Neural cell (in vitro differentiated cells): ENCODE measurements around the gene TRIM47. TPM values are rescaled to one million over a fixed set of nuclear protein-coding genes. Genes with fewer than 3 reads are reported as not detected.

Experiments
- H2AFZ ChIP-seq: fragments of 200-600, 300-800 bp; sonication (generic), shearing (Covaris generic); 2 replicates; pipeline ENCODE4 v1.6.0; 2014; ENCODE audit warnings: low read depth, mild to moderate bottlenecking, antibody characterized with exemption, low read length, moderate library complexity
- H3F3A ChIP-seq: fragments of 200-600 bp; shearing (Covaris generic); 2 replicates; pipeline ENCODE4 v1.6.1; 2016; ENCODE audit warnings: mild to moderate bottlenecking, moderate library complexity, mixed read lengths, antibody characterized with exemption, low read length; ENCODE audit not compliant: insufficient read depth, poor library complexity, severe bottlenecking
- H3K27ac ChIP-seq: fragments of 200-600, 300-800 bp; sonication (generic), shearing (Covaris generic); 2 replicates; pipeline ENCODE4 v1.5.1; 2014; ENCODE audit warnings: mild to moderate bottlenecking, low read length, moderate library complexity
- H3K27me3 ChIP-seq: fragments of 300-800, 200-600 bp; sonication (generic), shearing (Covaris generic); 2 replicates; pipeline ENCODE4 v1.6.0; 2014; ENCODE audit warnings: mild to moderate bottlenecking, low read depth, low read length, moderate library complexity; ENCODE audit not compliant: insufficient read depth
- H3K36me3 ChIP-seq: fragments of 300-800, 200-600 bp; sonication (generic), shearing (Covaris generic); 2 replicates; pipeline ENCODE4 v1.5.1; 2014; ENCODE audit warnings: mild to moderate bottlenecking, antibody characterized with exemption, low read length, moderate library complexity; ENCODE audit not compliant: insufficient read depth
- H3K4me2 ChIP-seq: fragments of 300-800, 200-600 bp; sonication (generic), shearing (Covaris generic); 2 replicates; pipeline ENCODE4 v1.6.0; 2014; ENCODE audit warnings: mild to moderate bottlenecking, low read length
- H3K4me3 ChIP-seq: fragments of 300-800, 200-600 bp; sonication (generic), shearing (Covaris generic); 2 replicates; pipeline ENCODE4 v1.5.1; 2014; ENCODE audit warnings: mild to moderate bottlenecking, low read length, moderate library complexity
- H3K79me2 ChIP-seq: fragments of 200-600 bp; shearing (Covaris generic); replicated peaks from 2 replicates; pipeline ENCODE4 v1.6.0; 2014; ENCODE audit warnings: mild to moderate bottlenecking, low read length, moderate library complexity; ENCODE audit not compliant: insufficient read depth
- H3K9ac ChIP-seq: fragments of 300-800, 200-600 bp; sonication (generic), shearing (Covaris generic); 2 replicates; pipeline ENCODE4 v1.6.1; 2016; ENCODE audit warnings: mild to moderate bottlenecking, low read length, mixed read lengths
- H3K9me2 ChIP-seq: fragments of 200-600 bp; shearing (Covaris generic); 2 replicates; pipeline ENCODE4 v1.6.1; 2016; ENCODE audit warnings: mild to moderate bottlenecking, low read length, mixed read lengths; ENCODE audit not compliant: insufficient read depth
- H3K9me3 ChIP-seq: fragments of 200-600, 300-800 bp; sonication (generic), shearing (Covaris generic); 2 replicates; pipeline ENCODE4 v1.6.1; 2016; ENCODE audit warnings: mild to moderate bottlenecking, mixed run types, low read length, moderate library complexity, mixed read lengths
- H4K20me1 ChIP-seq: fragments of 200-600 bp; shearing (Covaris generic); 2 replicates; pipeline ENCODE4 v1.6.1; 2016; ENCODE audit warnings: mild to moderate bottlenecking, mixed run types; ENCODE audit not compliant: insufficient read depth
- CTCF ChIP-seq: fragments of 450-650 bp; IDR thresholded peaks from 2 replicates; pipeline ENCODE4 v1.5.1; 2014; ENCODE audit warnings: antibody characterized with exemption, mild to moderate bottlenecking, moderate library complexity; ENCODE audit not compliant: poor library complexity, severe bottlenecking
- EP300 ChIP-seq: fragments of 450-650 bp; conservative IDR thresholded peaks from 2 replicates; pipeline ENCODE4 v1.6.1; 2014; ENCODE audit warnings: antibody characterized with exemption, mild to moderate bottlenecking, moderate library complexity; ENCODE audit not compliant: poor library complexity, severe bottlenecking
- EZH2 ChIP-seq: fragments of 200-600, 300-800 bp; shearing (Covaris generic), sonication (generic); IDR thresholded peaks from 2 replicates; pipeline ENCODE4 v1.6.1; 2014; ENCODE audit warnings: antibody characterized with exemption, low read length, borderline replicate concordance, mild to moderate bottlenecking; ENCODE audit not compliant: insufficient read depth, poor library complexity, severe bottlenecking
- MXI1 ChIP-seq: fragments of 450-650 bp; conservative IDR thresholded peaks from 2 replicates; pipeline ENCODE4 v1.6.1; 2014; ENCODE audit warnings: antibody characterized with exemption, mild to moderate bottlenecking; ENCODE audit not compliant: poor library complexity, severe bottlenecking
- POLR2AphosphoS5 ChIP-seq: IDR thresholded peaks from 2 replicates; pipeline ENCODE4 v1.6.1; 2012
- RAD21 ChIP-seq: fragments of 450-650 bp; conservative IDR thresholded peaks from 2 replicates; pipeline ENCODE4 v1.6.1; 2014; ENCODE audit warnings: antibody characterized with exemption, mild to moderate bottlenecking, moderate library complexity
- SMC3 ChIP-seq: fragments of 450-650 bp; conservative IDR thresholded peaks from 2 replicates; pipeline ENCODE4 v1.6.1; 2014; ENCODE audit warnings: antibody characterized with exemption, mild to moderate bottlenecking, moderate library complexity; ENCODE audit not compliant: poor library complexity
- TAF1 ChIP-seq: IDR thresholded peaks from 2 replicates; pipeline ENCODE4 v1.6.1; 2012; ENCODE audit warnings: low read depth
- polyA plus RNA-seq: library from polyadenylated mRNA; depleted of rRNA; stranded (reverse); fragments of >200 nt; gene quantifications from 2 replicates; pipeline ENCODE4 v1.2.3, GENCODE V29; 2014
- TF ChIP-seq, protein P1 (sequence below): IDR thresholded peaks from 2 replicates; pipeline ENCODE4 v1.6.1; 2012; ENCODE audit warnings: borderline replicate concordance

Gene TRIM47
- polyA plus RNA-seq, 1 donor from 2014 or later = 0.67 TPM

DNA sequence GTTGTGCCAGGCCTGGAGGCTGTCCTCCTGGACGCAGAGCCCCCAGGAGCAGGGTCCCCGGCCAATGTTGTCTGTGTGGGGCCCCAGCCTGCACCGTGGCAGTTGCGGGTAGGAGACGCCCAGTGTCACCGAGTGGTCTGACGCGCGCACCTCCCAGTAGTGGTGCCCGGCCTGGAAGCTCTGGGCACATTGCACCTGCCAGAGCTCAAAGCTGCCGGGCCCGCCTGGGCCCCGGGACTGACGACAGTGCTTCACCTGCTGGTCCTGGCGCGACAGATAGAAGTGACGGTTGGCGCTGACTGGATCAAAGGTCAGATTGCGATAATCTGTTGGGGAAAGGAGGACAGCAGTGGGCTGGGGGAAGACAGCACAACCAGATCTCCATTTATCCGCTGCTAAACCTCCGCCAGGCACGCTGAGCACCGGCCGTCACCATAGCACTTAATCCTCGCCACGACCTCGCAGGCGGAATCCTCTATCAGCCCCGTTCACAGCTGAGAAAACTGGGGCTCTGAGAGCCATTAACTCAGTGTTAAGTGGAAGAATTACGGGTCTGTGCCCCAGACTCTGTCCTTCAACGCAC lies 12.7 kb upstream of the TRIM47 start:
- H2AFZ ChIP-seq = no peak overlapping the region
- no peaks in the 10 kb centered on the region for H3K36me3 ChIP-seq
- no peaks in the 10 kb centered on the region for H4K20me1 ChIP-seq
- H3K4me2 ChIP-seq = no peak overlapping the region
- no peaks in the 10 kb centered on the region for H3K9me3 ChIP-seq
- H3K9me2 ChIP-seq = no peaks in the 10 kb centered on the region
- no peaks in the 10 kb centered on the region for H3K27me3 ChIP-seq
- no peak overlapping the region for H3K27ac ChIP-seq
- TF ChIP-seq MXI1 = no peak
- no peak for TF ChIP-seq RAD21
- TF ChIP-seq SMC3 = no peak
- no peak for TF ChIP-seq CTCF
- TF ChIP-seq EP300 = no peak
- TF ChIP-seq POLR2AphosphoS5 = no peak
- TF ChIP-seq, protein P1, sequence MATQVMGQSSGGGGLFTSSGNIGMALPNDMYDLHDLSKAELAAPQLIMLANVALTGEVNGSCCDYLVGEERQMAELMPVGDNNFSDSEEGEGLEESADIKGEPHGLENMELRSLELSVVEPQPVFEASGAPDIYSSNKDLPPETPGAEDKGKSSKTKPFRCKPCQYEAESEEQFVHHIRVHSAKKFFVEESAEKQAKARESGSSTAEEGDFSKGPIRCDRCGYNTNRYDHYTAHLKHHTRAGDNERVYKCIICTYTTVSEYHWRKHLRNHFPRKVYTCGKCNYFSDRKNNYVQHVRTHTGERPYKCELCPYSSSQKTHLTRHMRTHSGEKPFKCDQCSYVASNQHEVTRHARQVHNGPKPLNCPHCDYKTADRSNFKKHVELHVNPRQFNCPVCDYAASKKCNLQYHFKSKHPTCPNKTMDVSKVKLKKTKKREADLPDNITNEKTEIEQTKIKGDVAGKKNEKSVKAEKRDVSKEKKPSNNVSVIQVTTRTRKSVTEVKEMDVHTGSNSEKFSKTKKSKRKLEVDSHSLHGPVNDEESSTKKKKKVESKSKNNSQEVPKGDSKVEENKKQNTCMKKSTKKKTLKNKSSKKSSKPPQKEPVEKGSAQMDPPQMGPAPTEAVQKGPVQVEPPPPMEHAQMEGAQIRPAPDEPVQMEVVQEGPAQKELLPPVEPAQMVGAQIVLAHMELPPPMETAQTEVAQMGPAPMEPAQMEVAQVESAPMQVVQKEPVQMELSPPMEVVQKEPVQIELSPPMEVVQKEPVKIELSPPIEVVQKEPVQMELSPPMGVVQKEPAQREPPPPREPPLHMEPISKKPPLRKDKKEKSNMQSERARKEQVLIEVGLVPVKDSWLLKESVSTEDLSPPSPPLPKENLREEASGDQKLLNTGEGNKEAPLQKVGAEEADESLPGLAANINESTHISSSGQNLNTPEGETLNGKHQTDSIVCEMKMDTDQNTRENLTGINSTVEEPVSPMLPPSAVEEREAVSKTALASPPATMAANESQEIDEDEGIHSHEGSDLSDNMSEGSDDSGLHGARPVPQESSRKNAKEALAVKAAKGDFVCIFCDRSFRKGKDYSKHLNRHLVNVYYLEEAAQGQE = no peak
- no peak for TF ChIP-seq EZH2
- TF ChIP-seq TAF1 = no peak
- no peak overlapping the region for H3K4me3 ChIP-seq
- no peaks in the 10 kb centered on the region for H3F3A ChIP-seq
- no peaks in the 10 kb centered on the region for H3K79me2 ChIP-seq
- no peak overlapping the region for H3K9ac ChIP-seq

DNA sequence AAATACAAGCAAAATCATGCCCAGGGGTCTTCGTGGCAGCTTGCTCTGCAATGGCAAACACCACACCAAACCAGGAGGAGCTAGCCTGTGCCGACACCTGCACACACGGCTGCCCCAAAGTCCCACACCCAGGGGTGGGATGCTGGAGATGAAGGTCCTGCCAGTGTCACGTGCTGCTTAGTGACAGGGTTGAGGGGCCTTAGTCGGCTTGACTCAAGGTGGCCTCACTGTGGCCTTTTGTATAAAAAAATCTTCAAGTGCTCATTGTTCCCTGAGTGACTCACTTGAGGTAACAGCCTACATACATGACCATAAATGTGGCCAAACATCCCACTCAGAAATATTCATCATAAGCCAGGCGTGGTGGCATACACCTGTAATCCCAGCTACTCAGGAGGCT lies 11.1 kb upstream of the TRIM47 start:
- H3K27ac ChIP-seq = no peak overlapping the region
- H3K9me3 ChIP-seq = no peaks in the 10 kb centered on the region

More for the DNA sequence above, 11.1 kb upstream of the TRIM47 start:
- Histone ChIP-seq H4K20me1 (no peaks in the 10 kb centered on the region), H3K9me2 (no peaks in the 10 kb centered on the region), H3K27me3 (no peaks in the 10 kb centered on the region), H3K4me2 (no peak overlapping the region), H3K79me2 (no peaks in the 10 kb centered on the region), H3K9ac (no peak overlapping the region), H2AFZ (no peak overlapping the region), H3F3A (no peaks in the 10 kb centered on the region), H3K36me3 (no peaks in the 10 kb centered on the region), H3K4me3 (no peak overlapping the region)
- TF ChIP-seq EP300 = no peak
- TF ChIP-seq POLR2AphosphoS5 = no peak
- TF ChIP-seq, protein P1 = no peak
- TF ChIP-seq RAD21 = no peak
- no peak for TF ChIP-seq SMC3
- no peak for TF ChIP-seq MXI1
- TF ChIP-seq CTCF = no peak
- no peak for TF ChIP-seq EZH2
- no peak for TF ChIP-seq TAF1
